DMS114 treated with DMSO at 0.1 percent for 48 hours (cell line): ENCODE results near the gene CLINT1.
"Not testable (repeated sequence)": the region's sequence is repeated elsewhere in the genome, so short reads cannot be mapped to it uniquely, and the experiment has no call there.

ENCODE experiments used
- DNase-seq: peaks from one replicate; lab custom pipeline; 2025; ENCODE audit not compliant: unreplicated experiment; lab: John Stamatoyannopoulos, UW

CLINT1 gene

GRCh38 chr5:157858527-157859226, at the start of gene CLINT1:
CLINT1 (minus strand) TSS chr5:157859145; CDS start chr5:157858970, 175 bp downstream.
- DNase-seq = peak; percentile 80

- DNase-seq = no peak
These were observed 49.5 kb upstream of the CLINT1 start for GRCh38 chr5:157908459-157908858.

GRCh38 chr5:157907479-157907878, 48.5 kb upstream of the CLINT1 start:
- DNase-seq = no peak

GRCh38 chr5:157903117-157903450, 44.1 kb upstream of the CLINT1 start:
- DNase-seq = no peak

- DNase-seq = no peak
These were observed 43.6 kb upstream of the CLINT1 start for GRCh38 chr5:157902449-157903116.

GRCh38 chr5:157900644-157901043, 41.7 kb upstream of the CLINT1 start:
- no peak for DNase-seq

- no peak for DNase-seq
These were observed 34.7 kb upstream of the CLINT1 start for GRCh38 chr5:157893611-157894010.

GRCh38 chr5:157892974-157893373, 34.0 kb upstream of the CLINT1 start:
- no peak for DNase-seq

GRCh38 chr5:157890836-157891597, 32.1 kb upstream of the CLINT1 start:
- no peak for DNase-seq

GRCh38 chr5:157888814-157889532, 30.0 kb upstream of the CLINT1 start:
- no peak for DNase-seq

- no peak for DNase-seq
These were observed 27.9 kb upstream of the CLINT1 start for GRCh38 chr5:157886796-157887380.

GRCh38 chr5:157885051-157885450, 26.1 kb upstream of the CLINT1 start:
- not testable (repeated sequence) for DNase-seq

GRCh38 chr5:157881498-157881897, 22.6 kb upstream of the CLINT1 start:
- not testable (repeated sequence) for DNase-seq

- DNase-seq = no peak
These were observed 18.9 kb upstream of the CLINT1 start for GRCh38 chr5:157877821-157878220.

- no peak for DNase-seq
These were observed 15.9 kb upstream of the CLINT1 start for GRCh38 chr5:157874861-157875260.

- DNase-seq = no peak
These were observed 12.2 kb upstream of the CLINT1 start for GRCh38 chr5:157870837-157871834.

- DNase-seq = no peak
These were observed 8.9 kb upstream of the CLINT1 start for GRCh38 chr5:157867751-157868387.

GRCh38 chr5:157866536-157866935, 7.6 kb upstream of the CLINT1 start:
- no peak for DNase-seq

- DNase-seq = no peak
These were observed 6.8 kb upstream of the CLINT1 start for GRCh38 chr5:157865781-157866180.
